Caco-2 (cell line): ENCODE results near the gene ZNRF1. TPM values are rescaled to one million over a fixed set of nuclear protein-coding genes. Genes with fewer than 3 reads are reported as not detected.
A peak's percentile ranks its signal among the peaks of the same experiment; 100 is the strongest.

Source experiments
- BruUV-seq: library from RNA; stranded (reverse); fragments of 400-500 nt; replicated peaks from 2 replicates; lab custom pipeline; 2021; lab: Mats Ljungman, UMichigan
- CTCF ChIA-PET: fragments of 300-600 bp; sonication (Branson Sonifier 250); formaldehyde crosslinking; loops from one replicate; lab custom pipeline; 2022; ENCODE audit warnings: antibody characterized with exemption; lab: Charles Lee
- POLR2A ChIA-PET: fragments of 300-600 bp; sonication (Branson Sonifier 250); formaldehyde crosslinking; loops from one replicate; lab custom pipeline; 2022; ENCODE audit warnings: antibody characterized with exemption; lab: Charles Lee
- DNase-seq, 2 experiments: peaks; one replicate each; pipeline versions ENCODE4 v3.0.0 to v3.0.0-alpha.2; 2020 to 2022
- H3K27me3 ChIP-seq: replicated peaks from 2 replicates; pipeline ENCODE4 v1.6.0; 2011; ENCODE audit warnings: low read length; ENCODE audit not compliant: control insufficient read depth, insufficient read depth
- H3K36me3 ChIP-seq: 2 replicates; pipeline ENCODE4 v1.5.1; 2011; ENCODE audit warnings: low read length; ENCODE audit not compliant: control insufficient read depth, insufficient read depth
- H3K4me1 ChIP-seq: fragments of 250-450 bp; sonication (Bioruptor Pico); 2 replicates; pipeline ENCODE4 v1.5.1; 2020; ENCODE audit warnings: mild to moderate bottlenecking
- H3K4me3 ChIP-seq: 2 replicates; pipeline ENCODE4 v1.5.1; 2011; ENCODE audit warnings: low read depth, mild to moderate bottlenecking, control low read depth, low read length
- H3K9me3 ChIP-seq: fragments of 250-450 bp; sonication (Bioruptor Pico); 2 replicates; pipeline ENCODE4 v1.5.1; 2020; ENCODE audit warnings: mild to moderate bottlenecking, moderate library complexity
- H3K27ac Mint-ChIP-seq: one replicate; pipeline ENCODE4 v1.8.0; 2022; ENCODE audit warnings: mixed read lengths; ENCODE audit not compliant: unreplicated experiment
- H3K27me3 Mint-ChIP-seq: one replicate; pipeline ENCODE4 v1.8.0; 2022; ENCODE audit warnings: mixed read lengths; ENCODE audit not compliant: insufficient read depth, unreplicated experiment
- H3K36me3 Mint-ChIP-seq: one replicate; pipeline ENCODE4 v1.8.0; 2022; ENCODE audit warnings: mild to moderate bottlenecking, mixed read lengths; ENCODE audit not compliant: insufficient read depth, unreplicated experiment
- H3K4me1 Mint-ChIP-seq: one replicate; pipeline ENCODE4 v1.8.0; 2022; ENCODE audit warnings: low read depth, mixed read lengths; ENCODE audit not compliant: unreplicated experiment
- H3K4me3 Mint-ChIP-seq: one replicate; pipeline ENCODE4 v1.8.0; 2022; ENCODE audit warnings: mild to moderate bottlenecking, moderate library complexity, mixed read lengths; ENCODE audit not compliant: unreplicated experiment
- H3K9me3 Mint-ChIP-seq: one replicate; pipeline ENCODE4 v1.8.0; 2022; ENCODE audit warnings: mixed read lengths; ENCODE audit not compliant: unreplicated experiment
- intact Hi-C: fragments of 100-400 bp; cut with micrococcal nuclease; formaldehyde crosslinking; loops from one replicate; pipeline ENCODE4 v1.10.0; 2022; ENCODE audit not compliant: unreplicated experiment
- total RNA-seq: library from RNA; stranded (reverse); gene quantifications from 2 replicates; pipeline ENCODE4 v1.2.3, GENCODE V29; 2022
- TF ChIP-seq, protein P1 (sequence below), 2 experiments: fragments of 200-600 bp in 1 of 2; IDR thresholded peaks; 1 replicate in 1 of 2; 2 replicates in 1 of 2; pipeline versions ENCODE4 v1.5.1 to v1.8.0; 2011 to 2022; ENCODE audit warnings: antibody characterized with exemption in 1 of 2, control low read depth in 1 of 2, inconsistent platforms in 1 of 2, low read depth in 1 of 2, low read length in 1 of 2, mild to moderate bottlenecking in 1 of 2, moderate library complexity in 1 of 2; ENCODE audit not compliant: insufficient read depth in 1 of 2, severe bottlenecking in 1 of 2, unreplicated experiment in 1 of 2

ZNRF1 gene
- total RNA-seq, 1 experiment from 2014 or later: 68.6 TPM

DNA sequence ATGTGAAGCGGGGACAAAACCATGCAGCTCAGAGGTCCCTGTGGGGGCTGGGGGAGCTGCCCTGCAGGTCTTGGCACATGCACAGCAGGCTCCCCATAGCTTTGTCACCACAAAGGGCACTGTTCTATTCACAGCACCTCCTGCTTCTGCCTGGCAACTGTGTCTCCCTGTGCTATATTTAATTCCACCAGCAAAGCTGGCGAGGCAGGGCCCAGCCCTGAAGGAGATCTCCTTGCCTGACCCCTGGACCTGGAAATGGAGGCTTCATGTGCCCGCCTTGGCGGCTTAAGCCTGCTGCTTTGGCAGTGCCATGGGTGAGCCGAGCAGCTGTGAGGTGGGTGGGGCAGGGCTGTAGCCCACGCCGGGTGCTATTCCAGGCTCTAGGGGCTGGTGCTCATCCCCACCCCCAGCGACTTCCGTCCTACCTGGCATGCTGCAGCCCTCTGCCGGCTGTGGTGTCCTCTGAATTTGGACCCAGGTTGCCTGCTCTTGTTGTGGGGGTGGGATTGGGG lies 111.0 kb downstream of the ZNRF1 start:
- H3K4me1 Mint-ChIP-seq: peaks cover 37% of the 10 kb centered on the region
- no TSS peak for BruUV-seq
- H3K4me3 ChIP-seq: no peak overlapping the region
- DNase-seq: no peak
- H3K9me3 Mint-ChIP-seq: no peaks in the 10 kb centered on the region
- no peak overlapping the region for H3K27ac Mint-ChIP-seq
- peaks cover 18% of the 10 kb centered on the region for H3K4me1 ChIP-seq
- intact Hi-C loops: loop anchor here (2.0 kb wide), 2 partner anchors 13 to 39 kb away; no protein-coding TSS in a partner anchor
- no peak overlapping the region for H3K4me3 Mint-ChIP-seq
- H3K27me3 ChIP-seq: no peaks in the 10 kb centered on the region
- peaks cover 5% of the 10 kb centered on the region; the same call in 1 of the 2 replicates for H3K36me3 ChIP-seq
- H3K27me3 Mint-ChIP-seq: no peaks in the 10 kb centered on the region
- POLR2A ChIA-PET: no interaction called here
- peaks cover 57% of the 10 kb centered on the region for H3K36me3 Mint-ChIP-seq
- CTCF ChIA-PET: interaction anchor here (3.9 kb wide), 1 partner anchor 112 kb away, joined by 112 read pairs; the partner anchor contains the start of gene ZNRF1
- H3K9me3 ChIP-seq: no peaks in the 10 kb centered on the region
- TF ChIP-seq, protein P1, sequence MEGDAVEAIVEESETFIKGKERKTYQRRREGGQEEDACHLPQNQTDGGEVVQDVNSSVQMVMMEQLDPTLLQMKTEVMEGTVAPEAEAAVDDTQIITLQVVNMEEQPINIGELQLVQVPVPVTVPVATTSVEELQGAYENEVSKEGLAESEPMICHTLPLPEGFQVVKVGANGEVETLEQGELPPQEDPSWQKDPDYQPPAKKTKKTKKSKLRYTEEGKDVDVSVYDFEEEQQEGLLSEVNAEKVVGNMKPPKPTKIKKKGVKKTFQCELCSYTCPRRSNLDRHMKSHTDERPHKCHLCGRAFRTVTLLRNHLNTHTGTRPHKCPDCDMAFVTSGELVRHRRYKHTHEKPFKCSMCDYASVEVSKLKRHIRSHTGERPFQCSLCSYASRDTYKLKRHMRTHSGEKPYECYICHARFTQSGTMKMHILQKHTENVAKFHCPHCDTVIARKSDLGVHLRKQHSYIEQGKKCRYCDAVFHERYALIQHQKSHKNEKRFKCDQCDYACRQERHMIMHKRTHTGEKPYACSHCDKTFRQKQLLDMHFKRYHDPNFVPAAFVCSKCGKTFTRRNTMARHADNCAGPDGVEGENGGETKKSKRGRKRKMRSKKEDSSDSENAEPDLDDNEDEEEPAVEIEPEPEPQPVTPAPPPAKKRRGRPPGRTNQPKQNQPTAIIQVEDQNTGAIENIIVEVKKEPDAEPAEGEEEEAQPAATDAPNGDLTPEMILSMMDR (IDR thresholded peaks at IDR 0.05; ENCODE audit: insufficient read depth in 1 of 2, low read depth in 1 of 2, low read length in 1 of 2, severe bottlenecking in 1 of 2, unreplicated experiment in 1 of 2): no peak

DNA sequence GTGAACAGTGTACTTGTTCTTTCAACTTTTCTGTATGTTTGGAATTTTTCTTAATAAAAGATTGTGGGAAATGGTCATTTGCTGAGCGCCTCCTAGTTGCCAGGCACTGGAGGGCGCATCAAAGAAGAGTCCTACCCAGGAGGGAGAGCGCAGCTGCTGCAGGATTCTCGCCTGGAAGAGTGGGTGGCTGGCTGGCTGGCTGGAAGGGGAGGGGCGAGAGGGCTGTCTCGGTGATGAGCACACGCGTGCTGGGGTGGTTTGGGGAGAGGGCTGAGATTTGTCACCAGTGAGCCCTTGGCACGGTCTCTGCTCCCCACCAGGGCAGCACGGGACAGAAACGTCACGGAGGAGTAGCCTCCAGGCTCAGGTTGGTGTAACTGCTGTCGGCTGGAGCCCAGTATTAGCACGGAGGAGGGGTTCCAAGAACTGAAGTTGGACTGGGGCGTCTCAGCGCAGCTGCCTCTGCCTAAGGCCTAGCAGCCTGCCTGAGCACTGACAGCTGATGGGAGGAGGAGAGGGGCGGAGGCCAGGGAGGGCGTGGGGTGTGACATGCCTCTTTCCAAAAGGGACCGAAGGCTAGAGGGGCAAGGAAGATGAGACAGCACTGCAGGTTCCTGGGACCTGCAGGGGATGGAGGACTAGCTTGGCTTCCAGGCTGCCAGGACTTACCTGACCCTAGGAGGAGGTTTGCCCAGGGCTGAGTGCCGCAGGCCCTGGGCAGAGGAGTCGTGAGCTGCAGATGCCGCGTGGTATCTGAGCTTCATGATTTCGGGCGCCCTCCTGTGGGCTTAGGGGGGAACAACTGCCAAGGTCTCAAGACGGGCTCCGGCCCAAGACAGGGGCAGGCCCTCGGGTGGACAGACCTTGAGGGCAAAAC lies 112.1 kb downstream of the ZNRF1 start:
- H3K27ac Mint-ChIP-seq: peak overlapping the region; percentile 84
- intact Hi-C loops: loop anchor here (1.0 to 2.0 kb wide), 4 partner anchors 14 to 174 kb away; no protein-coding TSS in a partner anchor
- Histone ChIP-seq H3K9me3 (no peaks in the 10 kb centered on the region), H3K27me3 (no peaks in the 10 kb centered on the region), H3K4me3 (no peak overlapping the region), H3K36me3 (peaks cover 3% of the 10 kb centered on the region; the same call in 1 of the 2 replicates), H3K4me1 (peaks cover 18% of the 10 kb centered on the region)
- no peaks in the 10 kb centered on the region for H3K27me3 Mint-ChIP-seq
- no TSS peak for BruUV-seq
- peaks cover 37% of the 10 kb centered on the region for H3K4me1 Mint-ChIP-seq
- H3K9me3 Mint-ChIP-seq: no peaks in the 10 kb centered on the region
- peak overlapping the region; percentile 32 for H3K4me3 Mint-ChIP-seq
- DNase-seq: peak; percentile 88 to 89
- TF ChIP-seq, protein P1 (IDR thresholded peaks at IDR 0.05; ENCODE audit: insufficient read depth in 1 of 2, low read depth in 1 of 2, low read length in 1 of 2, severe bottlenecking in 1 of 2, unreplicated experiment in 1 of 2): peak; percentile 85 to 93
- ChIA-PET CTCF (interaction anchor here (0.6 to 3.9 kb wide), 27 partner anchors 9 to 600 kb away, joined by 3 to 112 read pairs (median 4); partner anchors contain the start of genes FA2H, WDR59 and ZNRF1), POLR2A (interaction anchor here (0.7 to 1.0 kb wide), 3 partner anchors 112 to 126 kb away, joined by 3 to 5 read pairs (median 5); partner anchors contain the start of genes WDR59 and ZNRF1)
- peaks cover 57% of the 10 kb centered on the region for H3K36me3 Mint-ChIP-seq

DNA sequence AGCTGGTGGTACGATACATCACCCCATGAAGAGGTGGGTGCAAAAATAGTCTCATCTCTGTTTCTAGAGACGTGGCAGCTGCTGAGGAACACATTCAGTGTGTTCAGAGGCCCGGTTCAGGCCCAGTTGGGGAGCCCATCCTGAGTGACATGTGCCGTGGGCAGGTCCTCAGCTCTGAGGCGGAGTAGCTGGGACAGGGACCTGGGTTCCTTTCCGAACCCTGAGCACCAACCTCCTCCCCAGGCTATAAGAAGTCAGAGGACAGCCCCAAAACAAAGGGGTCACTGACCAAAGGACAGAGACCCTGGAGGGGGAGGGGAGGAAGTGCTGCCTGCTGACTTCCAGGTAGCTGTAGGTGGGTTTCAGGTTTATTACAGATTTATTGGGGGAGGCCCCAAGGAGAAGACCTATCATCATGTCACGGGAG lies 112.7 kb downstream of the ZNRF1 start:
- TF ChIP-seq, protein P1 (IDR thresholded peaks at IDR 0.05; ENCODE audit: insufficient read depth in 1 of 2, low read depth in 1 of 2, low read length in 1 of 2, severe bottlenecking in 1 of 2, unreplicated experiment in 1 of 2): no peak
- peak overlapping the region; percentile 84 for H3K27ac Mint-ChIP-seq
- no peak for DNase-seq
- H3K27me3 ChIP-seq: no peaks in the 10 kb centered on the region
- H3K36me3 Mint-ChIP-seq: peaks cover 60% of the 10 kb centered on the region
- ChIA-PET CTCF (interaction anchor here (0.6 to 3.9 kb wide), 26 partner anchors 8 to 600 kb away, joined by 3 to 112 read pairs (median 4); partner anchors contain the start of genes WDR59 and ZNRF1), POLR2A (interaction anchor here (1.0 kb wide), 2 partner anchors 113 to 126 kb away, joined by 5 read pairs; partner anchors contain the start of genes WDR59 and ZNRF1)
- peaks cover 21% of the 10 kb centered on the region for H3K4me1 ChIP-seq
- 0 out of 2 replicates have a peak, but pooled peaks cover 1% of the 10 kb centered on the region for H3K36me3 ChIP-seq
- no peaks in the 10 kb centered on the region for H3K9me3 ChIP-seq
- H3K4me3 Mint-ChIP-seq: no peak overlapping the region
- H3K4me1 Mint-ChIP-seq: peaks cover 36% of the 10 kb centered on the region
- BruUV-seq: no TSS peak
- intact Hi-C loops: loop anchor here (1.0 to 2.0 kb wide), 4 partner anchors 15 to 174 kb away; no protein-coding TSS in a partner anchor
- H3K4me3 ChIP-seq: no peak overlapping the region
- H3K27me3 Mint-ChIP-seq: no peaks in the 10 kb centered on the region
- H3K9me3 Mint-ChIP-seq: no peaks in the 10 kb centered on the region
